Esophagus (tissue), 2 donors: Measurements from ENCODE around the gene ANKS6. TPM values are rescaled to one million over a fixed set of nuclear protein-coding genes. Genes with fewer than 3 reads are reported as not detected.
A peak's percentile ranks its signal among the peaks of the same experiment; 100 is the strongest.

Experiments
- H3K27ac ChIP-seq, 2 donors: one replicate each; pipeline ENCODE4 v1.5.1; 2013; ENCODE audit warnings: low read depth in 2 of 2, mild to moderate bottlenecking in 2 of 2, inconsistent platforms in 1 of 2, low read length in 1 of 2, moderate library complexity in 1 of 2
- H3K27me3 ChIP-seq, 2 donors: one replicate each; pipeline ENCODE4 v1.6.1; 2013; ENCODE audit warnings: low read length in 2 of 2, control low read depth in 1 of 2, mild to moderate bottlenecking in 1 of 2; ENCODE audit not compliant: insufficient read depth in 2 of 2, control insufficient read depth in 1 of 2
- H3K36me3 ChIP-seq, 2 donors: one replicate each; pipeline ENCODE4 v1.6.1; 2013; ENCODE audit warnings: low read length in 1 of 2; ENCODE audit not compliant: control insufficient read depth in 2 of 2, insufficient read depth in 2 of 2
- H3K4me1 ChIP-seq, 2 donors: one replicate each; pipeline ENCODE4 v1.6.1; 2013; ENCODE audit warnings: low read length in 1 of 2; ENCODE audit not compliant: control insufficient read depth in 2 of 2, insufficient read depth in 2 of 2
- H3K4me3 ChIP-seq, 2 donors: one replicate each; pipeline ENCODE4 v1.5.1; 2013; ENCODE audit warnings: low read length in 2 of 2, mild to moderate bottlenecking in 2 of 2, low read depth in 1 of 2, moderate library complexity in 1 of 2
- H3K9me3 ChIP-seq, 2 donors: one replicate each; pipeline ENCODE4 v1.6.1; 2013; ENCODE audit warnings: mild to moderate bottlenecking in 2 of 2, low read depth in 1 of 2, low read length in 1 of 2, moderate library complexity in 1 of 2; ENCODE audit not compliant: control insufficient read depth in 2 of 2, insufficient read depth in 1 of 2
- WGBS, 2 donors: extraction: QIAGEN DNeasy Blood & Tissue Kit; methylation state at CpG; one replicate each; pipeline ENCODE4 v1.1.7; 2013; 5-methylcytosine and 5-hydroxymethylcytosine counted together
- polyA plus RNA-seq, 2 donors: library from polyadenylated mRNA; stranded (reverse); fragments of 200-250 nt; gene quantifications; one replicate each; pipeline ENCODE4 v1.2.3, GENCODE V29; 2013
- donor health status: healthy with polysubstance abuse.
- donor health status: Bipolar disorder and iron deficiency.

Gene ANKS6
- polyA plus RNA-seq, 2 donors, result 9.6 to 12.9 TPM

GRCh38 chr9:98807814-98808195, 11.4 kb upstream of the ANKS6 start:
- Histone ChIP-seq H3K4me1 (peaks cover 4 to 25% of the 10 kb centered on the region in 2 donors), H3K27me3 (no peaks in the 10 kb centered on the region), H3K27ac (peak overlapping the region; percentile 36 to 77), H3K4me3 (peak overlapping the region; percentile 66 to 79), H3K9me3 (no peaks in the 10 kb centered on the region), H3K36me3 (no peaks in the 10 kb centered on the region)
- WGBS, 2 donors, result 0 to 1% methylated on average over 38 to 46 of the region's 46 CpGs

DNA sequence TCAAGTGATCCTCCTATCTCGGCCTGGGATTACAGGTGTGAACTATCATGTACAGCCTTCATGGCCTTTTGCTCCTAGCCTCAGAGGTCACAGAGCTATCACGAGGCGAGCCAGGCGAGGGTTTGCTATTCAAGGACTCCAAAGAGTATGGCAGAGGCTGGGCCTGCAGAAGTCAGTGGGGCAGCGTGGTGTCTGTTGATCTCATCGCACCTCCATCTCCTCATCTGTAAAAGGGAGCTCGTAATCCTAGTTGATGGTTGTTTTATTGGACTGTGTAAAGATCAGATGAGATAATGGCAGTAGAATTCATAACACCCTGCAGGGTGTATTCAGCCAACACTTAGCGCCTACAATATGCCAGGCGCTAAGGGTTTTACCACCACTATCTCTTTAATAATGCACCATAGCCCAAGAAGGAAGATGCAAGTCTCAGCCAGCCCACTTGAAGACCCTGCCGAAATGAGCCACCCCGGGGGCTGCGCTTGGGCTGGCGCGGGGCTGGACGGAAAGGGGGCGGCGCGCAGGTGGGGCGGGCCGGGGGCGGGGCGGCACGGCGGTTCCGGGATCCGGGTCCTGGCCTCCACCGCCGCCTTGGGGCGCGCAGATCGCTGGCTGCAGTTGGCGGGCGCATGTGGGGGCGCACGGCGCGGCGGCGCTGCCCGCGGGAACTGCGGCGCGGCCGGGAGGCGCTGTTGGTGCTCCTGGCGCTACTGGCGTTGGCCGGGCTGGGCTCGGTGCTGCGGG, 10.9 kb upstream of the ANKS6 start, which contains the start of gene GALNT12:
Gene GALNT12, plus strand, starts transcription at position 601 of the 744 bp plus-strand sequence. Its CDS starts 29 bp downstream, at position 630.
- 10 to 17% methylated on average over 27 to 51 of the region's 51 CpGs for WGBS, 2 donors
- no peaks in the 10 kb centered on the region for H3K27me3 ChIP-seq
- peaks cover 4 to 26% of the 10 kb centered on the region in 2 donors for H3K4me1 ChIP-seq
- H3K9me3 ChIP-seq, result no peaks in the 10 kb centered on the region
- H3K36me3 ChIP-seq, result no peaks in the 10 kb centered on the region
- H3K27ac ChIP-seq, result peak within 1 kb of the TSS; percentile 77 to 84
- H3K4me3 ChIP-seq, result peak within 1 kb of the TSS; percentile 66 to 79

DNA sequence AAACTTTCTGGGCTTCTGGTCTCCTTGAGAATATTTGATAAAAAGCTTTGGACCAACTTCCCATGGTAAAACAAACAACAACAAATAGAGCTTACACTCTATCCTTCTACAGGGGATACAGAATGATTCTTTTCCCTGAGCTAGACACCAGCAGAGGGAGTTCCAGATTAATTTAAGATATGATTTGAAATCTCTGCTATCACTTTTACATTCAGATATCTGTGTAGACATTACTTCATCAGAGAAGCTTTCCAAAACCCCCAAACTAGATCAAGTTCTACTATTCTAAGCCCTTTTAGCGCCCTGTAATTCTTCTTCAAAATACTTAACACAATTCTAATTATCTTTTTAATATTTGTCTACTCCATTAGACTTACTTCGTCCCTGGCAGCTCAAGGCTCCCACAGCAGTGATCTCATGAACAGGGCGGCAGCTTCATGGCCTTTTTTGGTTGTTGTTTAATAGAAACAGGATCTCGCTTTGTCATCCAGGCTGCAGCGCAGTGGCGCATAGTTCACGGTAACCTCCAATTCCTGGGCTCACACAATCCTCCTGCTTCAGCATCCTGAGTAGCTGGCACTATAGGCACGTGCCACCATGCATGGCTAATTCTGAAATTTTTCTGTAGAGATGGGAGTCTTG, 10.2 kb upstream of the ANKS6 start:
- 71 to 72% methylated on average over 8 of the region's 8 CpGs for WGBS, 2 donors
- Histone ChIP-seq H3K9me3 (no peaks in the 10 kb centered on the region), H3K36me3 (no peaks in the 10 kb centered on the region), H3K27me3 (no peaks in the 10 kb centered on the region), H3K4me3 (no peak overlapping the region), H3K4me1 (peaks cover 6 to 26% of the 10 kb centered on the region in 2 donors), H3K27ac (peak overlapping the region; percentile 77 to 93)

GRCh38 chr9:98805506-98806272, 9.3 kb upstream of the ANKS6 start:
- H3K27ac ChIP-seq, result peak overlapping the region; percentile 57 to 93
- H3K4me3 ChIP-seq, result no peak overlapping the region
- 39 to 44% methylated on average over 8 of the region's 8 CpGs for WGBS, 2 donors

DNA sequence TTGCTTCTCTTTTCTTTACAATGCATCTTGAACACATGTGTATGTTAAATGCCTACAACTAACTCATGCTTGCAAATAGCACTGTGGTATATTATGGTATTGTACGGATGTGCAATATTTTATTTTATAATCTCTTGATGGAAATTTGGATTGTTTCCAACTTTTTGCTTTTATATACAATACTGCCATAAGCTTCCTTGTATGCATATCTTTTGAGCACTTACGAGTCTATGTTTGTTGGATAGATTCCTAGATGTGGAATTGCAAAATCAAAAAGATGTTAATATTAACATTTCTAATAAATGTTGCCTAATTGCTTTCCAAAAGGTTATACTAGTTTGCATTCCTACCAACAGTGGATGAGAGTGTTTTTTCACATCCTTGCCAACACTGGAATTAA, 7.7 kb upstream of the ANKS6 start:
- no peak overlapping the region for H3K27ac ChIP-seq
- peaks cover 6 to 22% of the 10 kb centered on the region in 2 donors for H3K4me1 ChIP-seq
- no peaks in the 10 kb centered on the region for H3K36me3 ChIP-seq
- H3K4me3 ChIP-seq, result no peak overlapping the region
- H3K27me3 ChIP-seq, result no peaks in the 10 kb centered on the region
- no peaks in the 10 kb centered on the region for H3K9me3 ChIP-seq
- 14% methylated on average over 2 of the region's 2 CpGs for WGBS, 2 donors

More at GRCh38 chr9:98805506-98806272, 9.3 kb upstream of the ANKS6 start:
- H3K27me3 ChIP-seq, result no peaks in the 10 kb centered on the region
- H3K36me3 ChIP-seq, result no peaks in the 10 kb centered on the region
- H3K4me1 ChIP-seq, result peaks cover 6 to 26% of the 10 kb centered on the region in 2 donors
- H3K9me3 ChIP-seq, result no peaks in the 10 kb centered on the region

DNA sequence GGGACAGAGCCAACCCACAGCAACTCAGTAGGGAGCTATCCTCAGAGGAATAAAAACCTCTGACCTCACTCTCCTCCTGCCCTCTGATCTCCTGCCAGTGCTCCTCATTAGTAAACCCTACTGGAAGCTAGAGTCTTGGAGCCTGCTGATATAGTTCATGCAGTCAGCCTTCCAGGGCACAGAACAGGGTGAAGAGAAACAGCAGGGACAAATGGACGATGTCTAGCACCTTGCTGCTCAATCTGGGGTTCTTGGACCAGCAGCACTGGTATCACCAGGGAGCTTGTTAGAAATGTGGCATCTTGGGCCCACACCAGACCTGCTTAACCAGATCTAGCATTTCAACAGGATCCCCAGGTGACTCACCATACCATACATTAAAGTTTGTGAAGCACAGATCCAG, 5.6 kb upstream of the ANKS6 start:
- H3K4me3 ChIP-seq, result no peak overlapping the region
- H3K36me3 ChIP-seq, result no peaks in the 10 kb centered on the region
- H3K4me1 ChIP-seq, result peaks cover 6 to 14% of the 10 kb centered on the region in 2 donors
- H3K9me3 ChIP-seq, result no peaks in the 10 kb centered on the region
- peak overlapping the region; percentile 31 to 61 for H3K27ac ChIP-seq
- no peaks in the 10 kb centered on the region for H3K27me3 ChIP-seq
- 37 to 55% methylated on average over 1 of the region's 1 CpG for WGBS, 2 donors

DNA sequence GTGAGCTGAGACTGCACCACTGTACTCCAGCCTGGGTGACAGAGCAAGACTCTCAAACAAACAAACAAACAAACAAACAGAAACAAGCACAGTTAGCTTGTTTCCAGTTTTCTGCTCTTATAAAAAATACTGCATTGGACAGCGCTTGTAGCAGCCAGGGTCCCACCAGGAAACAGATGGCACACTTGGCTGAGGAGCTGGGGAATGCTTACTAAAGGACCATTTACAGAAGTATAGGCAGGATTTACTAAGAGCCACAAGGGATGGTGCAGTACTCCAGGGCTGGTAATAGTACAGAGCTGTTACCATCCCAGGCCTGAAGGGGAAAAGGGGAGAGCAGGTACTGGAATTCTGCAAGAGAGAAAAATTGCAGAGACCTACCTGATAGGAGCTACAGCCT, 5.2 kb upstream of the ANKS6 start:
- no peaks in the 10 kb centered on the region for H3K9me3 ChIP-seq
- no peaks in the 10 kb centered on the region for H3K36me3 ChIP-seq
- H3K27me3 ChIP-seq, result no peaks in the 10 kb centered on the region
- 89 to 95% methylated on average over 1 of the region's 1 CpG for WGBS, 2 donors
- no peak overlapping the region for H3K4me3 ChIP-seq
- H3K4me1 ChIP-seq, result peaks cover 6 to 10% of the 10 kb centered on the region in 2 donors
- peak overlapping the region; percentile 31 to 61 for H3K27ac ChIP-seq

DNA sequence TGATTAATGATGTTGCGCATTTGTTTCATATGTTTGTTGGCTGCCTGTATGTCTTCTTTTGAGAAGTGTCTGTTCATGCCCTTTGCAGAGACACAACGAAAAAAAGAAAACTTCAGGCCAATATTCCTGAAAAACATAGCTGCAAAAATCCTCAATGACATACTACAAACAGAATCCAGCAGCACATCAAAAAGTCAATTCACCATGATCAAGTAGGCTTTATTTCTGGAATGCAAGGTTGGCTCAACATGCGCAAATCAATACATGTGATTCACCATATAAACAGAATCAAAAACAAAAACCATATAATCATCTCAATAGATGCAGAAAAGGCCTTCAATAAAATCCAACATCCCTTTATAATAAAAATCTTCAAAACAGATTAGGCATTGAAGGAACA, 1.9 kb upstream of the ANKS6 start:
- H3K4me1 ChIP-seq, result peaks cover 2 to 7% of the 10 kb centered on the region in 2 donors
- H3K27me3 ChIP-seq, result no peaks in the 10 kb centered on the region
- no peaks in the 10 kb centered on the region for H3K9me3 ChIP-seq
- H3K4me3 ChIP-seq, result no peak overlapping the region
- H3K36me3 ChIP-seq, result no peaks in the 10 kb centered on the region
- 89 to 94% methylated on average over 3 of the region's 3 CpGs for WGBS, 2 donors
- no peak overlapping the region for H3K27ac ChIP-seq

DNA sequence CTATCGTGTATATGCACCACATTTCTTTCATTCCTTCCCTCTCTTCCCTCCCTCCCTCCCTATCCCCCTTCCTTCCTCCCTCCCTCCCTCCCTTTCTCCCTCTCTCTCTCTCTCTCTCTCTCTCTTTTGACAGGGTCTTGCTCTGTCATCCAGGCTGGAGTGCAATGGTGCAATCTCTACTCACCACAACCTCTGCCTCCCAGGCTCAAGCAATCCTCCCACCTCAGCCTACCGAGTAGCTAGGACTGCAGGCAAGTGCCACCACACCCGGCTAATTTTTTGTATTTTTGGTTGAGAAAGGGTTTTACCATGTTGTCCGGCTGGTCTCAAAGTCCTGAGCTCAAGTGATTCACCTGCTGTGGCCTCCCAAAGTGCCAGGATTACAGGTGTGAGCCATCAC, 1.1 kb upstream of the ANKS6 start:
- Histone ChIP-seq H3K27ac (no peak overlapping the region), H3K4me3 (no peak overlapping the region), H3K27me3 (no peaks in the 10 kb centered on the region), H3K36me3 (no peaks in the 10 kb centered on the region), H3K9me3 (no peaks in the 10 kb centered on the region), H3K4me1 (peaks cover 2 to 5% of the 10 kb centered on the region in 2 donors)
- WGBS, 2 donors, result 81 to 82% methylated on average over 4 of the region's 4 CpGs
